Stomach (tissue), 4 donors: ENCODE results near the gene TSPAN3.

Experiments used
- EP300 ChIP-seq: sonication (generic); formaldehyde crosslinking; IDR thresholded peaks from one replicate; pipeline ENCODE4 v1.6.1; 2017; ENCODE audit warnings: antibody characterized with exemption
- POLR2AphosphoS5 ChIP-seq, 3 donors: sonication (generic); formaldehyde crosslinking; IDR thresholded peaks; one replicate each; pipeline ENCODE4 v1.6.1; 2016; ENCODE audit warnings: antibody characterized with exemption in 3 of 3
- TF ChIP-seq, protein P1 (sequence below), 7 experiments: fragments of 450-650 bp in 4 of 7; fragments of 200-600 bp in 3 of 7; sonication (generic) in 3 of 7; IDR thresholded peaks; one replicate each; pipeline ENCODE4 v1.5.1; 2016 to 2019; ENCODE audit warnings: antibody characterized with exemption in 7 of 7, control low read depth in 2 of 7, mild to moderate bottlenecking in 1 of 7

DNA sequence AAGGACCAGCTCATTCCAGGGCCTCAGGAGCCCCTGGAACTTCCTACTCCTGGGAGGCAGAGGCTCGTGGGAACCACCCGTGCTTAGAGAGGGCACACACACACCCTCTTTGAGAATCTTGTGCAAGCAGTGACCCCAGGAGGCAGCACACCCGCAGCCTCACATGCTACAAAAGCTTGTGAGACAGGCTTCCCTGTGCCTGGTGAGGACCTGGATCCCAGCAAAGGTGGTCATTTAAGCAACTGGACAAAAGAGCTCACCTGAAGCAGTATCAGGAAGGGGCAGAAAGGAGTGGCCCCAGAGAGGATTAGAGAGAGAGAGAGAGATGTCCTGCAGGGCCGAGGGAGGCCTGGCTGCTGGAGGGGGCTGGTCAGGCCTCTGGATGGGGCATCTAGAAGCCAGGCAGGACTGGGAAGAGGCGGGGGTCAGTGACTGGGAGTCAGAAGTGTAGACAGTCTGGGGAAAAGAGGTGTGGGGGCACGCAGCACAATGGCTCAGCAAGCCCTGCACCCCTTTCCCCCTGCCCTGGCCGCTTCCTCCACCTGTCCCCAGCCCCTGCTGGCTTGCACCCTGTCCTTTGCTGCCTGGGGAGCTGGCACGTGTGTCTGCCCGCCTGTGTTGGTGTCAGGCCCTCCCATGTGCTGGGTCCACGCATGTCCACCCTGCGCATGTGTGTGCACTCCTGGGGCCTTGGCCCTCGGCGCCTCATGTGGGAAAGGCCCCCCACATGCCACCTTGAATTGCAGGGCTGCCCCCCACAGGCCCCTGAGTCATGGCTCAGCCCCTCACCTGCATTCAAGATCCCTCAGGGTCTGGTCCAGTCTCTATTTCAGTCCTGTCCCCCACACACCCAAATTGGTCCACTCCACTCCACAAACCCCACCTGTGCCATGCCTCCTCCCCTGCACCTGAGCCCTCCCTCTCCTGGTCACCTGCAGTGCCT is 36.9 kb downstream of the TSPAN3 start:
- TF ChIP-seq EP300 (no peak), POLR2AphosphoS5 (IDR thresholded peaks at IDR 0.05) (no peak)
- TF ChIP-seq, protein P1, sequence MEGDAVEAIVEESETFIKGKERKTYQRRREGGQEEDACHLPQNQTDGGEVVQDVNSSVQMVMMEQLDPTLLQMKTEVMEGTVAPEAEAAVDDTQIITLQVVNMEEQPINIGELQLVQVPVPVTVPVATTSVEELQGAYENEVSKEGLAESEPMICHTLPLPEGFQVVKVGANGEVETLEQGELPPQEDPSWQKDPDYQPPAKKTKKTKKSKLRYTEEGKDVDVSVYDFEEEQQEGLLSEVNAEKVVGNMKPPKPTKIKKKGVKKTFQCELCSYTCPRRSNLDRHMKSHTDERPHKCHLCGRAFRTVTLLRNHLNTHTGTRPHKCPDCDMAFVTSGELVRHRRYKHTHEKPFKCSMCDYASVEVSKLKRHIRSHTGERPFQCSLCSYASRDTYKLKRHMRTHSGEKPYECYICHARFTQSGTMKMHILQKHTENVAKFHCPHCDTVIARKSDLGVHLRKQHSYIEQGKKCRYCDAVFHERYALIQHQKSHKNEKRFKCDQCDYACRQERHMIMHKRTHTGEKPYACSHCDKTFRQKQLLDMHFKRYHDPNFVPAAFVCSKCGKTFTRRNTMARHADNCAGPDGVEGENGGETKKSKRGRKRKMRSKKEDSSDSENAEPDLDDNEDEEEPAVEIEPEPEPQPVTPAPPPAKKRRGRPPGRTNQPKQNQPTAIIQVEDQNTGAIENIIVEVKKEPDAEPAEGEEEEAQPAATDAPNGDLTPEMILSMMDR (IDR thresholded peaks at IDR 0.05), result no peak
